ENCODE results near the gene MICAL1. TPM values are rescaled to one million over a fixed set of nuclear protein-coding genes. Genes with fewer than 3 reads are reported as not detected.

The MICAL1 gene
- total RNA-seq, 5 donors from 2014 or later (not counting 1 experiment from before 2014, with no cell fraction given): 81.9 to 108 (median 89.5) TPM

- peaks cover 72 to 78% (median 74%) of the 10 kb centered on the region in 3 donors for H3K4me1 Mint-ChIP-seq
- Histone ChIP-seq H3K9me3 (no peaks in the 10 kb centered on the region), H3K27ac (ENCODE audit: low read length) (no peak overlapping the region), H3K27me3 (replicated peaks in 1 of 2; ENCODE audit: control insufficient read depth in 2 of 2, extremely low read depth in 1 of 2, insufficient read depth in 2 of 2, low read length in 1 of 2) (no peaks in the 10 kb centered on the region), H3K4me1 (ENCODE audit: control insufficient read depth in 1 of 2, extremely low read depth in 1 of 2, insufficient read depth in 2 of 2, low read length in 2 of 2) (peaks cover 50 to 65% of the 10 kb centered on the region in 2 experiments), H3K36me3 (ENCODE audit: control insufficient read depth in 2 of 2, extremely low read depth in 1 of 2, insufficient read depth in 1 of 2, low read length in 1 of 2) (peaks cover under 1 to 63% of the 10 kb centered on the region in 2 donors), H3K4me3 (ENCODE audit: control insufficient read depth in 1 of 2, extremely low read depth in 1 of 2, low read length in 1 of 2) (peak overlapping the region; percentile 2 to 51)
- ChIA-PET CTCF (interaction anchor here (0.6 to 1.5 kb wide), 5 partner anchors 13 to 243 kb away, joined by 3 to 5 read pairs (median 4); partner anchors contain the start of gene MICAL1 (in 1 of the 2)), POLR2A (interaction anchor here (0.6 to 1.0 kb wide), 5 partner anchors 14 to 2000 kb away, joined by 3 to 6 read pairs (median 3); no protein-coding TSS in a partner anchor)
- DNase-seq (no peak), ATAC-seq (replicated peaks in 1 of 4) (no peak)
- peak overlapping the region; percentile 86 for H3K27ac Mint-ChIP-seq
- no peaks in the 10 kb centered on the region for H3K27me3 Mint-ChIP-seq
- no CpG with 5 or more reads among the region's 9 CpGs for WGBS (ENCODE audit: insufficient coverage)
- no peaks in the 10 kb centered on the region for H3K9me3 Mint-ChIP-seq
- peaks cover 66% of the 10 kb centered on the region for H3K36me3 Mint-ChIP-seq
- peak overlapping the region; percentile 77 to 93 (median 89) for H3K4me3 Mint-ChIP-seq
These were observed 22.7 kb upstream of the MICAL1 start for GRCh38 chr6:109478222-109478805.

- WGBS (ENCODE audit: insufficient coverage): 80% methylated on average over 1 of the region's 2 CpGs
- CTCF ChIA-PET: interaction anchor here (0.6 to 1.5 kb wide), 4 partner anchors 13 to 46 kb away, joined by 3 to 5 read pairs (median 4); partner anchors contain the start of gene MICAL1 (in 1 of the 2)
- H3K9me3 ChIP-seq: no peaks in the 10 kb centered on the region
These were observed 22.2 kb upstream of the MICAL1 start for GRCh38 chr6:109477725-109478124.

GRCh38 chr6:109477184-109477583 is 21.6 kb upstream of the MICAL1 start:
- Histone ChIP-seq H3K4me1 (ENCODE audit: control insufficient read depth in 1 of 2, extremely low read depth in 1 of 2, insufficient read depth in 2 of 2, low read length in 2 of 2) (peaks cover 46 to 68% of the 10 kb centered on the region in 2 experiments), H3K9me3 (no peaks in the 10 kb centered on the region), H3K27me3 (replicated peaks in 1 of 2; ENCODE audit: control insufficient read depth in 2 of 2, extremely low read depth in 1 of 2, insufficient read depth in 2 of 2, low read length in 1 of 2) (no peaks in the 10 kb centered on the region), H3K36me3 (ENCODE audit: control insufficient read depth in 2 of 2, extremely low read depth in 1 of 2, insufficient read depth in 1 of 2, low read length in 1 of 2) (peaks cover 6 to 74% of the 10 kb centered on the region in 2 donors), H3K4me3 (ENCODE audit: control insufficient read depth in 1 of 2, extremely low read depth in 1 of 2, low read length in 1 of 2) (no peak overlapping the region), H3K27ac (ENCODE audit: low read length) (no peak overlapping the region)
- no peaks in the 10 kb centered on the region for H3K9me3 Mint-ChIP-seq
- no peak for DNase-seq
- ChIA-PET CTCF (no interaction called here), POLR2A (no interaction called here)
- peak overlapping the region; percentile 86 for H3K27ac Mint-ChIP-seq
- peak overlapping the region; percentile 77 to 93 (median 89) for H3K4me3 Mint-ChIP-seq
- peaks cover 75% of the 10 kb centered on the region for H3K36me3 Mint-ChIP-seq
- H3K4me1 Mint-ChIP-seq: peaks cover 82 to 86% (median 83%) of the 10 kb centered on the region in 3 donors
- WGBS (ENCODE audit: insufficient coverage): 100% methylated on average over 1 of the region's 2 CpGs
- no peak for ATAC-seq (replicated peaks in 1 of 4)
- no peaks in the 10 kb centered on the region for H3K27me3 Mint-ChIP-seq

More at GRCh38 chr6:109477725-109478124, 22.2 kb upstream of the MICAL1 start:
- H3K9me3 Mint-ChIP-seq: no peaks in the 10 kb centered on the region
- Histone ChIP-seq H3K36me3 (ENCODE audit: control insufficient read depth in 2 of 2, extremely low read depth in 1 of 2, insufficient read depth in 1 of 2, low read length in 1 of 2) (peaks cover 6 to 69% of the 10 kb centered on the region in 2 donors), H3K27ac (ENCODE audit: low read length) (no peak overlapping the region), H3K4me3 (ENCODE audit: control insufficient read depth in 1 of 2, extremely low read depth in 1 of 2, low read length in 1 of 2) (peak overlapping the region in 1 of 2 donors; percentile 17), H3K27me3 (replicated peaks in 1 of 2; ENCODE audit: control insufficient read depth in 2 of 2, extremely low read depth in 1 of 2, insufficient read depth in 2 of 2, low read length in 1 of 2) (no peaks in the 10 kb centered on the region), H3K4me1 (ENCODE audit: control insufficient read depth in 1 of 2, extremely low read depth in 1 of 2, insufficient read depth in 2 of 2, low read length in 2 of 2) (peaks cover 50 to 71% of the 10 kb centered on the region in 2 experiments)
- POLR2A ChIA-PET: interaction anchor here in 1 of 2 donors (0.6 kb wide), 1 partner anchor 14 kb away, joined by 3 read pairs; no protein-coding TSS in a partner anchor
- no peak for DNase-seq
- peaks cover 72% of the 10 kb centered on the region for H3K36me3 Mint-ChIP-seq
- H3K27ac Mint-ChIP-seq: peak overlapping the region; percentile 86
- H3K4me1 Mint-ChIP-seq: peaks cover 77 to 84% (median 80%) of the 10 kb centered on the region in 3 donors
- ATAC-seq (replicated peaks in 1 of 4): no peak
- H3K4me3 Mint-ChIP-seq: peak overlapping the region; percentile 77 to 93 (median 89)
- no peaks in the 10 kb centered on the region for H3K27me3 Mint-ChIP-seq

GRCh38 chr6:109475625-109476024 is 20.1 kb upstream of the MICAL1 start:
- H3K27me3 Mint-ChIP-seq: no peaks in the 10 kb centered on the region
- POLR2A ChIA-PET: no interaction called here
- H3K4me3 Mint-ChIP-seq: peak overlapping the region in 1 of 3 donors; percentile 89

GRCh38 chr6:109474995-109475394 is 19.4 kb upstream of the MICAL1 start:
- Mint-ChIP-seq H3K4me3 (no peak overlapping the region), H3K27me3 (no peaks in the 10 kb centered on the region), H3K36me3 (peaks cover 79% of the 10 kb centered on the region), H3K4me1 (peaks cover 69 to 82% (median 71%) of the 10 kb centered on the region in 3 donors), H3K9me3 (no peaks in the 10 kb centered on the region), H3K27ac (peak overlapping the region in 1 of 2 donors; percentile 56)
- Histone ChIP-seq H3K27me3 (replicated peaks in 1 of 2; ENCODE audit: control insufficient read depth in 2 of 2, extremely low read depth in 1 of 2, insufficient read depth in 2 of 2, low read length in 1 of 2) (no peaks in the 10 kb centered on the region), H3K27ac (ENCODE audit: low read length) (no peak overlapping the region), H3K9me3 (no peaks in the 10 kb centered on the region), H3K4me1 (ENCODE audit: control insufficient read depth in 1 of 2, extremely low read depth in 1 of 2, insufficient read depth in 2 of 2, low read length in 2 of 2) (peaks cover 25 to 47% of the 10 kb centered on the region in 2 experiments), H3K4me3 (ENCODE audit: control insufficient read depth in 1 of 2, extremely low read depth in 1 of 2, low read length in 1 of 2) (no peak overlapping the region), H3K36me3 (ENCODE audit: control insufficient read depth in 2 of 2, extremely low read depth in 1 of 2, insufficient read depth in 1 of 2, low read length in 1 of 2) (peaks cover 13 to 84% of the 10 kb centered on the region in 2 donors)
- no peak for ATAC-seq (replicated peaks in 1 of 4)
- POLR2A ChIA-PET: no interaction called here
- 94% methylated on average over 2 of the region's 4 CpGs for WGBS (ENCODE audit: insufficient coverage)
- CTCF ChIA-PET: no interaction called here
- no peak for DNase-seq

More at GRCh38 chr6:109475625-109476024, 20.1 kb upstream of the MICAL1 start:
- peaks cover 77% of the 10 kb centered on the region for H3K36me3 Mint-ChIP-seq
- H3K36me3 ChIP-seq (ENCODE audit: control insufficient read depth in 2 of 2, extremely low read depth in 1 of 2, insufficient read depth in 1 of 2, low read length in 1 of 2): peaks cover 13 to 84% of the 10 kb centered on the region in 2 donors
- H3K27me3 ChIP-seq (replicated peaks in 1 of 2; ENCODE audit: control insufficient read depth in 2 of 2, extremely low read depth in 1 of 2, insufficient read depth in 2 of 2, low read length in 1 of 2): no peaks in the 10 kb centered on the region
- H3K4me1 Mint-ChIP-seq: peaks cover 74 to 84% (median 76%) of the 10 kb centered on the region in 3 donors
- no CpG with 5 or more reads among the region's 2 CpGs for WGBS (ENCODE audit: insufficient coverage)
- H3K4me3 ChIP-seq (ENCODE audit: control insufficient read depth in 1 of 2, extremely low read depth in 1 of 2, low read length in 1 of 2): no peak overlapping the region
- H3K9me3 ChIP-seq: no peaks in the 10 kb centered on the region
- peak overlapping the region in 1 of 2 donors; percentile 64 for H3K27ac Mint-ChIP-seq
- no peak overlapping the region for H3K27ac ChIP-seq (ENCODE audit: low read length)
- CTCF ChIA-PET: no interaction called here
- no peaks in the 10 kb centered on the region for H3K9me3 Mint-ChIP-seq
- H3K4me1 ChIP-seq (ENCODE audit: control insufficient read depth in 1 of 2, extremely low read depth in 1 of 2, insufficient read depth in 2 of 2, low read length in 2 of 2): peaks cover 32 to 53% of the 10 kb centered on the region in 2 experiments
- no peak for ATAC-seq (replicated peaks in 1 of 4)
- DNase-seq: no peak

GRCh38 chr6:109473120-109473519 is 17.5 kb upstream of the MICAL1 start:
- ATAC-seq (replicated peaks in 1 of 4) (no peak), DNase-seq (no peak)
- H3K4me1 ChIP-seq (ENCODE audit: control insufficient read depth in 1 of 2, extremely low read depth in 1 of 2, insufficient read depth in 2 of 2, low read length in 2 of 2): peaks cover 11 to 32% of the 10 kb centered on the region in 2 experiments
- no peak overlapping the region for H3K4me3 ChIP-seq (ENCODE audit: control insufficient read depth in 1 of 2, extremely low read depth in 1 of 2, low read length in 1 of 2)
- H3K27ac ChIP-seq (ENCODE audit: low read length): no peak overlapping the region
- no peaks in the 10 kb centered on the region for H3K27me3 ChIP-seq (replicated peaks in 1 of 2; ENCODE audit: control insufficient read depth in 2 of 2, extremely low read depth in 1 of 2, insufficient read depth in 2 of 2, low read length in 1 of 2)
- Mint-ChIP-seq H3K9me3 (no peaks in the 10 kb centered on the region), H3K27me3 (no peaks in the 10 kb centered on the region), H3K4me3 (no peak overlapping the region), H3K27ac (peak overlapping the region; percentile 58 to 84), H3K36me3 (peaks cover 84% of the 10 kb centered on the region), H3K4me1 (peaks cover 67 to 81% (median 73%) of the 10 kb centered on the region in 3 donors)
- ChIA-PET CTCF (interaction anchor here in 1 of 2 donors (0.6 kb wide), 1 partner anchor 224 kb away, joined by 3 read pairs; no protein-coding TSS in a partner anchor), POLR2A (no interaction called here)
- H3K36me3 ChIP-seq (ENCODE audit: control insufficient read depth in 2 of 2, extremely low read depth in 1 of 2, insufficient read depth in 1 of 2, low read length in 1 of 2): peaks cover 13 to 96% of the 10 kb centered on the region in 2 donors
- no peaks in the 10 kb centered on the region for H3K9me3 ChIP-seq
- 84% methylated on average over 3 of the region's 3 CpGs for WGBS (ENCODE audit: insufficient coverage)

Measured in T-cell (primary cell).